Hepatocyte (in vitro differentiated cells): ENCODE results near the gene PPFIA2. TPM values are rescaled to one million over a fixed set of nuclear protein-coding genes. Genes with fewer than 3 reads are reported as not detected.
A peak's percentile ranks its signal among the peaks of the same experiment; 100 is the strongest.

Experiments
- DNase-seq: peaks from one replicate; pipeline ENCODE4 v3.0.0-alpha.2; 2016; ENCODE audit warnings: low spot score
- H2AFZ ChIP-seq: fragments of 200-600 bp; sonication (generic); 2 replicates; pipeline ENCODE4 v1.6.0; 2016; ENCODE audit warnings: antibody characterized with exemption, mild to moderate bottlenecking
- H3K27ac ChIP-seq: fragments of 200-600 bp; sonication (generic); 2 replicates; pipeline ENCODE4 v1.5.1; 2016; ENCODE audit warnings: mild to moderate bottlenecking
- H3K27me3 ChIP-seq: fragments of 200-600 bp; sonication (generic); 2 replicates; pipeline ENCODE4 v1.6.1; 2016
- H3K36me3 ChIP-seq: fragments of 200-600 bp; sonication (generic); replicated peaks from 2 replicates; pipeline ENCODE4 v1.5.1; 2016; ENCODE audit warnings: low read depth; ENCODE audit not compliant: insufficient read depth
- H3K4me1 ChIP-seq: fragments of 200-600 bp; sonication (generic); 2 replicates; pipeline ENCODE4 v1.5.1; 2016; ENCODE audit warnings: mild to moderate bottlenecking, moderate library complexity; ENCODE audit not compliant: insufficient read depth
- H3K4me2 ChIP-seq: fragments of 200-600 bp; sonication (generic); 2 replicates; pipeline ENCODE4 v1.6.0; 2016
- H3K4me3 ChIP-seq: fragments of 200-600 bp; sonication (generic); 2 replicates; pipeline ENCODE4 v1.5.1; 2016; ENCODE audit warnings: mild to moderate bottlenecking
- H3K79me2 ChIP-seq: fragments of 200-600 bp; sonication (generic); 2 replicates; pipeline ENCODE4 v1.6.0; 2017; ENCODE audit warnings: mild to moderate bottlenecking
- H3K9me2 ChIP-seq: fragments of 200-600 bp; sonication (generic); replicated peaks from 2 replicates; pipeline ENCODE4 v1.6.0; 2017; ENCODE audit warnings: mild to moderate bottlenecking; ENCODE audit not compliant: insufficient read depth
- H3K9me3 ChIP-seq: fragments of 200-600 bp; sonication (generic); 2 replicates; pipeline ENCODE4 v1.5.1; 2016; ENCODE audit warnings: low read depth, mild to moderate bottlenecking
- H4K20me1 ChIP-seq: fragments of 200-600 bp; sonication (generic); 2 replicates; pipeline ENCODE4 v1.6.0; 2016; ENCODE audit warnings: mild to moderate bottlenecking; ENCODE audit not compliant: insufficient read depth, poor library complexity, severe bottlenecking
- EZH2 ChIP-seq: fragments of 200-600 bp; sonication (generic); IDR thresholded peaks from 2 replicates; pipeline ENCODE4 v1.6.1; 2016; ENCODE audit warnings: antibody characterized with exemption, mild to moderate bottlenecking, borderline replicate concordance
- EZH2phosphoT487 ChIP-seq: fragments of 200-600 bp; sonication (generic); IDR thresholded peaks from one replicate; pipeline ENCODE4 v1.6.1; 2018; ENCODE audit warnings: antibody characterized with exemption, mild to moderate bottlenecking, low read depth, moderate library complexity; ENCODE audit not compliant: unreplicated experiment, severe bottlenecking
- WGBS: methylation state at CpG from one replicate; pipeline ENCODE4 v1.1.6; 2016; ENCODE audit warnings: low lambda C conversion rate; ENCODE audit errors: missing lambda C conversion rate; 5-methylcytosine and 5-hydroxymethylcytosine counted together
- polyA plus RNA-seq: library from polyadenylated mRNA; unstranded; fragments of >200 nt; fragmentation: Nextera tagmentation; extraction: Ambion mirVana; gene quantifications from 2 replicates; pipeline ENCODE4 v1.2.1, GENCODE V29; 2016
- total RNA-seq: library from RNA; depleted of rRNA; stranded (reverse); fragments of >200 nt; gene quantifications from 2 replicates; pipeline ENCODE4 v1.2.3, GENCODE V29; 2014
- TF ChIP-seq, protein P1 (sequence below): fragments of 200-600 bp; sonication (generic); IDR thresholded peaks from 2 replicates; pipeline ENCODE4 v1.5.1; 2016; ENCODE audit warnings: antibody characterized with exemption, mild to moderate bottlenecking; ENCODE audit not compliant: poor library complexity

The PPFIA2 gene
- total RNA-seq (1.2 and 7.9 TPM in 2 replicates), polyA plus RNA-seq (1.2 TPM in 1 of 2 replicates, not detected in the other)

DNA sequence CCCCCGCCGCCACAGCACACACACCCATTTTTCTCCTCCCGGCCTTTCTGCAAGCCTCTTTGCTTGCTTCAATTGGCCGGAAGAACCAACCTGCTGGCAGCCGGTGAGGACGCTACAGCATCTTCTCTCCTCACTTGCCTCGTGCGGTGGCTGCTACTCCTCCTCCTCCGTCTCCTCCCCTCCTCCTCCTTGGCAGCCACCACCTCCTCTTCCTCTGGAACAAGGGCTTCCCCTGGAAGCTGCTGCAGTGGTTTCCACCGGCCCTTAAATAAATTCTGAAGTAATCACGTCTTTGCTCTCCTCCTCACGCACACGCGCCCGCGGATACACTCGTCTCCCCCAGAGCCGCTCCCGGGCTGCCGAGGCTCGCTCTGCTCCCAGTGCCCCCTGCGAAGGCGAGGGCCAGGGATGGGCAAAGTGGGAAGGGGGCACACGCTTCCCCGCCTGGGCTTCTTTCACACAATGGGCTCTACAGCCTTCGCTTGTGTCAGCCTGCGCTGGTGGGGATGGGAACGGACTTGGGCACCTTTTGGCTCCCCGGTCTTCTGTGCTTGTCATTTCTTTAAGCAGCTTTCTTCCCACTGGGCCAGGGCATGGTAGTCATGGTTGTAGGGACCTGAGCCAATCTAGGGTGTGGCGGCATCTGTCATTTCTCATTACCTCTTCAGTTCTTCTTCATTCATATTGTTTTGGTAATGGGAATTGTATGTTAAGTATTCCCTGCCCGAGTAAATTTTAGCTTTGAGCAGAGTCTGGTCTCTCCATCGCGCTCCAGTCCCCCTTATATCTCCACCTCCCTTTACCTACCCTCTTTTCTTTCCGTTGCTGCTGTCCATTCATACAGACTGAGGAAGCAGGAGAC, at the start of gene PPFIA2:
TSS of gene PPFIA2 (minus strand) at position 161 of the 862 bp plus-strand sequence.
- no peaks in the 10 kb centered on the region for H4K20me1 ChIP-seq
- peak within 1 kb of the TSS; percentile 55 for H3K4me3 ChIP-seq
- peak; percentile 35 for DNase-seq
- H3K79me2 ChIP-seq: no peaks in the 10 kb centered on the region
- WGBS: 7% methylated on average over 28 of the region's 34 CpGs
- peak within 1 kb of the TSS; percentile 61 for H2AFZ ChIP-seq
- no peaks in the 10 kb centered on the region for H3K9me3 ChIP-seq
- H3K4me1 ChIP-seq: no peaks in the 10 kb centered on the region
- no peaks in the 10 kb centered on the region for H3K9me2 ChIP-seq
- no peak for TF ChIP-seq EZH2
- no peak for TF ChIP-seq EZH2phosphoT487
- TF ChIP-seq, protein P1, sequence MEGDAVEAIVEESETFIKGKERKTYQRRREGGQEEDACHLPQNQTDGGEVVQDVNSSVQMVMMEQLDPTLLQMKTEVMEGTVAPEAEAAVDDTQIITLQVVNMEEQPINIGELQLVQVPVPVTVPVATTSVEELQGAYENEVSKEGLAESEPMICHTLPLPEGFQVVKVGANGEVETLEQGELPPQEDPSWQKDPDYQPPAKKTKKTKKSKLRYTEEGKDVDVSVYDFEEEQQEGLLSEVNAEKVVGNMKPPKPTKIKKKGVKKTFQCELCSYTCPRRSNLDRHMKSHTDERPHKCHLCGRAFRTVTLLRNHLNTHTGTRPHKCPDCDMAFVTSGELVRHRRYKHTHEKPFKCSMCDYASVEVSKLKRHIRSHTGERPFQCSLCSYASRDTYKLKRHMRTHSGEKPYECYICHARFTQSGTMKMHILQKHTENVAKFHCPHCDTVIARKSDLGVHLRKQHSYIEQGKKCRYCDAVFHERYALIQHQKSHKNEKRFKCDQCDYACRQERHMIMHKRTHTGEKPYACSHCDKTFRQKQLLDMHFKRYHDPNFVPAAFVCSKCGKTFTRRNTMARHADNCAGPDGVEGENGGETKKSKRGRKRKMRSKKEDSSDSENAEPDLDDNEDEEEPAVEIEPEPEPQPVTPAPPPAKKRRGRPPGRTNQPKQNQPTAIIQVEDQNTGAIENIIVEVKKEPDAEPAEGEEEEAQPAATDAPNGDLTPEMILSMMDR: no peak
- H3K27ac ChIP-seq: no peak within 1 kb of the TSS
- H3K4me2 ChIP-seq: peak within 1 kb of the TSS; percentile 81
- no peaks in the 10 kb centered on the region for H3K36me3 ChIP-seq
- peaks cover 49% of the 10 kb centered on the region for H3K27me3 ChIP-seq

- Histone ChIP-seq H3K9me2 (no peaks in the 10 kb centered on the region), H3K27me3 (no peaks in the 10 kb centered on the region), H3K36me3 (no peaks in the 10 kb centered on the region), H3K4me1 (no peaks in the 10 kb centered on the region), H2AFZ (no peak overlapping the region), H3K79me2 (no peaks in the 10 kb centered on the region), H3K4me3 (no peak overlapping the region), H3K27ac (no peak overlapping the region), H3K9me3 (no peaks in the 10 kb centered on the region), H4K20me1 (no peaks in the 10 kb centered on the region), H3K4me2 (no peak overlapping the region)
- WGBS: 80% methylated on average over 8 of the region's 8 CpGs
- TF ChIP-seq EZH2 (no peak), EZH2phosphoT487 (no peak)
- TF ChIP-seq, protein P1: no peak
- DNase-seq: no peak
Measured at GRCh38 chr12:81800298-81801148, 41.4 kb upstream of the PPFIA2 start.

DNA sequence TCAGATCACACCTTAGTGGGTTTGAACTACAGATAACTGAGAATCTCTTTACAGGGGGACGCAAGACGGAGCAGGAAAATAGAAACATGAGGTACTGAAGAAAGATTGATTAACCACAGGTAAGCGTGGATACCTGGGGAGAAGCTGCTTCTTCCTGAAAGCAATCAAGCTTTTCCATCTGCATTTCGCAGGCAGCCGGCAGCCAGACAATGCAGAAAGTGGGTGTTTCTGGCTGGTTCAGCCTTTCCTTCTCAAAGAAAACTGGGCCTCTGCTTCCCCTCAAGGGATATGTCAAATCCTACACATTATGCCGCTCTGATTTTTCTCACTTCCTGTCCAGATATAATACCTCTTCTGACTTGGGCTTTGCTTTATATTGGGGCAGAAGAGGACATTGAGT, 39.1 kb upstream of the PPFIA2 start:
- no peak overlapping the region for H3K27ac ChIP-seq
- 57% methylated on average over 6 of the region's 6 CpGs for WGBS
- DNase-seq: no peak
- H4K20me1 ChIP-seq: no peaks in the 10 kb centered on the region
- H3K27me3 ChIP-seq: no peaks in the 10 kb centered on the region
- no peaks in the 10 kb centered on the region for H3K36me3 ChIP-seq
- no peak overlapping the region for H3K4me2 ChIP-seq
- no peaks in the 10 kb centered on the region for H3K79me2 ChIP-seq
- H2AFZ ChIP-seq: no peak overlapping the region
- H3K9me3 ChIP-seq: no peaks in the 10 kb centered on the region
- no peaks in the 10 kb centered on the region for H3K4me1 ChIP-seq
- no peak overlapping the region for H3K4me3 ChIP-seq
- TF ChIP-seq, protein P1: no peak
- TF ChIP-seq EZH2phosphoT487: no peak
- TF ChIP-seq EZH2: no peak
- H3K9me2 ChIP-seq: no peaks in the 10 kb centered on the region
